ENCODE data around the gene TSSK2. TPM values are rescaled to one million over a fixed set of nuclear protein-coding genes. Genes with fewer than 3 reads are reported as not detected.

The TSSK2 gene
- not detected in 5 replicates for total RNA-seq (2022; extraction: Qiagen RNA extraction; ENCODE audit: low read depth)

DNA sequence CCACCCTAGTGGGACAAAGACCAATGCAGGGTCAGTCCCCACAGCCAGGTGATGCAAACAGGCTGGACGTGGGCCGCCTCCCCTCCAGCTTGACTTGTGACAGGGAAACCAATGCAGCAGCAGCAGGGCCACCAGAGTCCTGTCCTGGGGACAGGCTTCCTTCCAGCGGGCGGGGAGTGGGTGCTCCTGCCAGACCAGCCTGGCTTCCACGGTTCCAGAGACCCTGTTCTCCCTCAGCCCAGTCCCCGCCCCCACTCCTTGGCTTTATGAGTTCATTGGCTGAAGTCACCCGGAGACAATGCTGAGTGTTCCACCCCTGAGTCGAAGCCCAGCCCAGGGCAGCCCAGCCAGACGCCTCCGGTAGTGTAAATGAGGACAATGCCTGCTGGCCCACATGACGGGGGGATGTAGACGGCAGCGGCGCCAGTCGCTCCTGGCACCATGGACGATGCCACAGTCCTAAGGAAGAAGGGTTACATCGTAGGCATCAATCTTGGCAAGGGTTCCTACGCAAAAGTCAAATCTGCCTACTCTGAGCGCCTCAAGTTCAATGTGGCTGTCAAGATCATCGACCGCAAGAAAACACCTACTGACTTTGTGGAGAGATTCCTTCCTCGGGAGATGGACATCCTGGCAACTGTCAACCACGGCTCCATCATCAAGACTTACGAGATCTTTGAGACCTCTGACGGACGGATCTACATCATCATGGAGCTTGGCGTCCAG lies at the start of gene TSSK2:
Gene TSSK2 (plus strand): TSS at position 350 of the 726 bp plus-strand sequence. CDS start 92 bp downstream, at position 442.

DNA sequence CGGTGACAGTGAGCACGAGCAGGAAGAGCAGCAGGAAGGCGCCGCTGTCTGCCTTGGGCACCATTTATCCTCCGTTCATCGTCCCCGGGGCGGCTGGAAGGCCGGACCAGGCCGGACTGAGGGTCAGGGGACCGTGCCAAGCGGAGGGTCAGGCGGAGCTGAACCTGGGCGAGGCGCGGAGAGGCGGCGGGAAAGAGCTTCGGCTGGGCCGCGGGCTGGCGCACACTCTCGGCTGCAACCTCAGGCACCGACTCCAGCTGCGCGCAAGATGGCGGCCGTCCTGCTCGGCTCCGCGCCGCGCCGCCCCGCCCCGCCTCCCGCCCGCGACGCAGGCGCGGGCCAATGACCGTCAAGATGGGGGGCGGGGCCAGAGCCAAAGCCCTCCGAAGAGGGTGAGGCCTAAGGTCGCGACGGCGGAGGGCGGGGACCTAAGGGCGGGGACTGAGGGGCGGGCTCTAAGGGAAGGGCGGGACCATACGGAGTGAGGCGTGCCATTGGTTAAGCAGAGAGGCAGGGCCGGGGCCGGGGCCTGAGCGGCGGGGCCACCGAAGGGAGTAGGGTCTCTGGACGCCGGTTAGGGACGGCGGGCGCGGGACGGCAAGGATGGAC lies 8.9 kb upstream of the TSSK2 start, which contains the start of gene DGCR2:
Gene DGCR2 (minus strand): TSS at position 270 of the 609 bp plus-strand sequence. CDS start 206 bp downstream, at position 64.

DNA sequence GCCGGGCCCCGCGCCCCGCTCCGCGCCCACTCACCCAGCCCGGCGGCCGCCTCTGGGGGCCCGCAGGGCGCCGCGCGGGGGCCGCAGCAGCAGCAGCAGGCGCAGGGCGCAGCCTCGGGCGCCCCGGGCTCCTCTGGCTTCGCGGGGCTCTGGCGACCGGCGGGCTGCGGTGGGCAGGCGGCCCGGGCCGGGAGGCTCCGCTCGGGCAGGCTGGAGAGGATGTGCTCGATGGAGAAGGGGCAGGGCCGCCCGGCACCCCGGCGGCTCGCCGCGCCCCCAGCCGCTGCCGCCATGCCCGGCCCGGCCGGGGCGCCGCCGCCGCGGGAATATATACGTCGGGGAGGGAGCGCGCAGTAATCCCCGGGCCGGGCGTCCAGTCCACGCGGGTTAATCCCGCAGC lies 18.9 kb downstream of the TSSK2 start, which contains the start of gene GSC2:
Gene GSC2 (minus strand): TSS at position 302 of the 400 bp plus-strand sequence. CDS start 9 bp downstream, at position 293.

DNA sequence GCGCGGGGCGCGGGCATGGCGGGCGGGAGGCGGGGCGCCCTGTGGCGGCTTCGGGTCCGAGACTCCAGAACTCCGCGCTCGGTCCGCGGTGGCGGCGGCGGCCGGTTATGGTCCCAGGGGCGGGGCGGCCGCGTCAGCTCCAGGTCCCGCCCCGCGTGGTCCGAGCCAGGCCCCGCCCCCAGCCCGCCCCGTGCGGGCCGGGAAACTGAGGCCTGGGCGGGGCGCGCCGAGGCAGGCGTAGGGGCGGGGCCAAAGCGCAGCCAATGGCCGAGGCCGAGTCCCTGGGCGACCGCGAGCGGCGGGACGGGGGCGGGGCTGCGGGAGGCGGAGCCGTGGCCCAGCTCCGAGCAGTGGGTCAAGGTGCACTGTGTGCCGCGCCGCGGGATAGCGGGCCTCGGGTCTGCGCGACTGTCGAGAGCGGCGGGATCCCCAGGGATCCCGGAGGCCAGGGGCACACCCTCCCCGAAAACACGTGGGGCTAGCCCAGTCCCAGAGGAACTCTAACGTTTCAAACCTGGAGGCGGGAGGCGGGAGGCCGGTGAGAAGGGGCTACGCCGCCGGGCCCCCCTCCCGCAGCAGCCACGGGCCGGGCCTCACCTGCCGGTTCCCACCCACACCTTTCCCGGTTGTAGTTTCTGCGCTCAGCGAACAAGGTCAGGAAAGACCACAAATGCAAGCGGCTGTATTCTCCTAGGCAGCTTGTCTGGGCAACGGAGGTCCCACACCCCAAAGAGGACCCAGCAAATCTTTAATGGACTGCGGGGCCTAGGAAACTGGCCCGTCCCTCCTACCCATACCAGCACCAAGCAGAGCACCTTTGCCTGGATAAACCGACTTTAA lies 47.8 kb downstream of the TSSK2 start, which contains the start of gene SLC25A1:
Gene SLC25A1 (minus strand): TSS at position 80 of the 840 bp plus-strand sequence. CDS start 63 bp downstream, at position 17.

Other genes with a start within 250 kb of the TSSK2 start
- 1.2 to 2.0 TPM (median 1.8 TPM) in 5 replicates for gene DGCR6, start 225.0 kb upstream of the TSSK2 start, total RNA-seq (2022; extraction: Qiagen RNA extraction; ENCODE audit: low read depth)
- 0.89 to 1.6 TPM (median 0.97 TPM) in 5 replicates for gene PRODH, start 195.0 kb upstream of the TSSK2 start, total RNA-seq (2022; extraction: Qiagen RNA extraction; ENCODE audit: low read depth)
- gene DGCR2, start 8.9 kb upstream of the TSSK2 start, total RNA-seq (2022; extraction: Qiagen RNA extraction; ENCODE audit: low read depth) = 17.6 to 22.4 TPM (median 21.7 TPM) in 5 replicates
- 9.9 to 12.2 TPM (median 11.4 TPM) in 5 replicates for gene ESS2, start 13.3 kb downstream of the TSSK2 start, total RNA-seq (2022; extraction: Qiagen RNA extraction; ENCODE audit: low read depth)
- 0.14 to 0.15 TPM in 2 of 5 replicates, not detected in the others for gene GSC2, start 19.0 kb downstream of the TSSK2 start, total RNA-seq (2022; extraction: Qiagen RNA extraction; ENCODE audit: low read depth)
- gene SLC25A1, start 47.4 kb downstream of the TSSK2 start, total RNA-seq (2022; extraction: Qiagen RNA extraction; ENCODE audit: low read depth) = 45.2 to 63.6 TPM (median 60.1 TPM) in 5 replicates
- 3.6 to 5.4 TPM (median 4.8 TPM) in 5 replicates for gene CLTCL1, start 160.4 kb downstream of the TSSK2 start, total RNA-seq (2022; extraction: Qiagen RNA extraction; ENCODE audit: low read depth)